Measurements from ENCODE around the gene EHMT1. TPM values are rescaled to one million over a fixed set of nuclear protein-coding genes. Genes with fewer than 3 reads are reported as not detected.

EHMT1 gene
- total and polyA plus RNA-seq, 2 of the 8 experiments (the other 6 are each of a cell fraction or from before 2014, with no cell fraction given): 95.7 to 163 TPM

- Histone ChIP-seq H4K20me1 (replicated peaks in 1 of 2; ENCODE audit: control insufficient read depth in 1 of 2, insufficient read depth in 2 of 2, low read length in 2 of 2) (peaks cover 3 to 7% of the 10 kb centered on the region in 2 experiments), H2AK5ac (ENCODE audit: low read depth, low read length) (no peak overlapping the region), H3K36me3 (ENCODE audit: control insufficient read depth in 2 of 4, insufficient read depth in 4 of 4, low read length in 3 of 4) (peaks cover 4 to 29% (median 6%) of the 10 kb centered on the region in 4 experiments; a peak in 5 of 8 replicates), H4K8ac (ENCODE audit: extremely low read depth, insufficient read depth, low read length) (no peak overlapping the region), H3K4me1 (replicated peaks in 1 of 4; ENCODE audit: control insufficient read depth in 3 of 4, insufficient read depth in 4 of 4, low read length in 3 of 4) (no peaks in the 10 kb centered on the region), H2BK120ac (replicated peaks; ENCODE audit: low read depth, low read length) (no peak overlapping the region), H2AFZ (ENCODE audit: low read length) (no peak overlapping the region), H3K23ac (ENCODE audit: insufficient read length) (no peak overlapping the region), H3K23me2 (ENCODE audit: low read depth, low read length) (0 out of 2 replicates have a peak, but pooled peaks cover 1% of the 10 kb centered on the region), H3K27ac (ENCODE audit: low read depth, low read length) (no peak overlapping the region), H3K4me2 (ENCODE audit: insufficient read depth in 1 of 2, low read depth in 2 of 2, low read length in 2 of 2) (no peak overlapping the region), H3K56ac (replicated peaks; ENCODE audit: insufficient read length, low read depth, low read length) (no peak overlapping the region), H4K5ac (ENCODE audit: insufficient read length, low read depth, low read length) (no peak overlapping the region), H4K91ac (replicated peaks; ENCODE audit: insufficient read length, low read length) (no peak overlapping the region), H3K14ac (ENCODE audit: insufficient read length) (no peak overlapping the region), H3K4me3 (ENCODE audit: extremely low read depth in 1 of 4, insufficient read depth in 2 of 4, low read depth in 3 of 4, low read length in 4 of 4) (no peak overlapping the region), H3K79me1 (ENCODE audit: low read depth, low read length) (peaks cover 12% of the 10 kb centered on the region), H3K4ac (replicated peaks; ENCODE audit: insufficient read length, low read depth, low read length) (no peak overlapping the region), H2BK12ac (ENCODE audit: low read depth, low read length) (no peak overlapping the region), H2BK15ac (ENCODE audit: low read length) (no peak overlapping the region), H2BK5ac (ENCODE audit: low read depth, low read length) (no peak overlapping the region), H3K79me2 (ENCODE audit: control insufficient read depth in 1 of 2, insufficient read depth in 2 of 2, low read length in 2 of 2) (peaks cover 0 to 20% of the 10 kb centered on the region in 2 experiments; a peak in 1 of 4 replicates), H3K9ac (replicated peaks in 1 of 4; ENCODE audit: extremely low read depth in 1 of 4, low read depth in 3 of 4, low read length in 3 of 4) (no peak overlapping the region), H3K27me3 (replicated peaks in 1 of 4; ENCODE audit: control insufficient read depth in 3 of 4, extremely low read depth in 1 of 4, insufficient read depth in 3 of 4, low read length in 3 of 4) (no peaks in the 10 kb centered on the region), H3K18ac (ENCODE audit: extremely low read depth, low read length) (no peak overlapping the region), H3K9me3 (ENCODE audit: insufficient read depth in 2 of 2, low read depth in 1 of 2, low read length in 1 of 2) (no peaks in the 10 kb centered on the region; a peak in 1 of 4 replicates), H2BK20ac (ENCODE audit: low read length) (no peak overlapping the region)
- ChIA-PET POLR2A (ENCODE audit: partially characterized antibody) (no interaction called here), CTCF (ENCODE audit: partially characterized antibody) (no interaction called here)
- no peak for DNase-seq (ENCODE audit: low read depth in 1 of 2, low spot score in 2 of 2)
- WGBS, 2 experiments (ENCODE audit: extremely low coverage in 1 of 2, insufficient coverage in 1 of 2, insufficient read length in 1 of 2, insufficient replicate concordance in 2 of 2, low coverage in 1 of 2, low lambda C conversion rate in 2 of 2, missing lambda C conversion rate in 1 of 2): 96% methylated on average over 13 of the region's 13 CpGs; no CpG with 5 or more reads in 1 of the 2 experiments
- FAIRE-seq: no peak
- TF ChIP-seq SRF (IDR thresholded peaks at IDR 0.05; ENCODE audit: low read depth, low read length) (no peak), HDAC2 (IDR thresholded peaks at IDR 0.05; ENCODE audit: borderline replicate concordance in 1 of 2, low read depth in 2 of 2, low read length in 2 of 2) (no peak), JUN (IDR thresholded peaks at IDR 0.05; ENCODE audit: low read depth, low read length) (no peak), TAF1 (IDR thresholded peaks at IDR 0.05; ENCODE audit: low read depth, low read length) (no peak), MAX (IDR thresholded peaks at IDR 0.05) (no peak), TBP (IDR thresholded peaks at IDR 0.05; ENCODE audit: low read depth, low read length) (no peak), EGR1 (IDR thresholded peaks at IDR 0.05; ENCODE audit: borderline replicate concordance, low read depth, low read length) (no peak), ZNF274 (IDR thresholded peaks at IDR 0.05; ENCODE audit: borderline replicate concordance, extremely low read depth, low read length) (no peak), RFX5 (IDR thresholded peaks at IDR 0.05; ENCODE audit: borderline replicate concordance, low read depth, low read length) (no peak), ATF2 (IDR thresholded peaks at IDR 0.05; ENCODE audit: low read length) (no peak)
Measured at GRCh38 chr9:137825324-137825989, 206.7 kb downstream of the EHMT1 start.

All from H1 (cell line).